Smooth muscle cell (in vitro differentiated cells): ENCODE data around the gene STXBP6. TPM values are rescaled to one million over a fixed set of nuclear protein-coding genes. Genes with fewer than 3 reads are reported as not detected.

Experiments used
- DNase-seq: peaks from one replicate; lab custom pipeline; 2025; ENCODE audit not compliant: unreplicated experiment; lab: John Stamatoyannopoulos, UW
- H2AFZ ChIP-seq: fragments of 200-600 bp; sonication (generic); 2 replicates; pipeline ENCODE4 v1.6.0; 2016; ENCODE audit warnings: antibody characterized with exemption, low read depth, mild to moderate bottlenecking
- H3F3A ChIP-seq: fragments of 200-600 bp; sonication (generic); 2 replicates; pipeline ENCODE4 v1.6.0; 2017; ENCODE audit warnings: antibody characterized with exemption, low read depth
- H3K27ac ChIP-seq: fragments of 200-600 bp; sonication (generic); 2 replicates; pipeline ENCODE4 v1.5.1; 2016; ENCODE audit warnings: low read depth, mild to moderate bottlenecking
- H3K27me3 ChIP-seq: fragments of 200-600 bp; sonication (generic); 2 replicates; pipeline ENCODE4 v1.6.1; 2016; ENCODE audit warnings: low read depth, mild to moderate bottlenecking
- H3K36me3 ChIP-seq: fragments of 200-600 bp; sonication (generic); 2 replicates; pipeline ENCODE4 v1.5.1; 2016; ENCODE audit warnings: low read depth
- H3K4me1 ChIP-seq: fragments of 200-600 bp; sonication (generic); 2 replicates; pipeline ENCODE4 v1.5.1; 2016; ENCODE audit warnings: low read depth
- H3K4me2 ChIP-seq: fragments of 200-600 bp; sonication (generic); 2 replicates; pipeline ENCODE4 v1.6.0; 2016; ENCODE audit warnings: mild to moderate bottlenecking
- H3K4me3 ChIP-seq: fragments of 200-600 bp; sonication (generic); 2 replicates; pipeline ENCODE4 v1.5.1; 2016; ENCODE audit warnings: mild to moderate bottlenecking
- H3K79me2 ChIP-seq: fragments of 200-600 bp; sonication (generic); 2 replicates; pipeline ENCODE4 v1.6.0; 2016; ENCODE audit warnings: low read depth, mild to moderate bottlenecking
- H3K9ac ChIP-seq: fragments of 200-600 bp; sonication (generic); 2 replicates; pipeline ENCODE4 v1.6.0; 2016; ENCODE audit warnings: low read depth
- H3K9me3 ChIP-seq: fragments of 200-600 bp; sonication (generic); replicated peaks from 2 replicates; pipeline ENCODE4 v1.5.1; 2016; ENCODE audit warnings: low read depth
- H4K20me1 ChIP-seq: fragments of 200-600 bp; sonication (generic); 2 replicates; pipeline ENCODE4 v1.6.0; 2016; ENCODE audit warnings: low read depth
- WGBS: methylation state at CpG from one replicate; pipeline ENCODE4 v1.1.7; 2016; ENCODE audit warnings: low lambda C conversion rate; 5-methylcytosine and 5-hydroxymethylcytosine counted together
- polyA plus RNA-seq: library from polyadenylated mRNA; unstranded; fragments of >200 nt; fragmentation: Nextera tagmentation; extraction: Ambion mirVana; gene quantifications from 2 replicates; pipeline ENCODE4 v1.2.1, GENCODE V29; 2016
- total RNA-seq: library from RNA; depleted of rRNA; stranded (reverse); fragments of >200 nt; gene quantifications from 2 replicates; pipeline ENCODE4 v1.2.3, GENCODE V29; 2014
- TF ChIP-seq, protein P1 (sequence below): fragments of 200-600 bp; sonication (generic); IDR thresholded peaks from 2 replicates; pipeline ENCODE4 v1.5.1; 2017; ENCODE audit warnings: borderline replicate concordance, mild to moderate bottlenecking, antibody characterized with exemption; ENCODE audit not compliant: insufficient read depth, poor library complexity, severe bottlenecking

The STXBP6 gene
- total and polyA plus RNA-seq, 2 experiments from 2014 or later = 144 to 170 TPM

DNA sequence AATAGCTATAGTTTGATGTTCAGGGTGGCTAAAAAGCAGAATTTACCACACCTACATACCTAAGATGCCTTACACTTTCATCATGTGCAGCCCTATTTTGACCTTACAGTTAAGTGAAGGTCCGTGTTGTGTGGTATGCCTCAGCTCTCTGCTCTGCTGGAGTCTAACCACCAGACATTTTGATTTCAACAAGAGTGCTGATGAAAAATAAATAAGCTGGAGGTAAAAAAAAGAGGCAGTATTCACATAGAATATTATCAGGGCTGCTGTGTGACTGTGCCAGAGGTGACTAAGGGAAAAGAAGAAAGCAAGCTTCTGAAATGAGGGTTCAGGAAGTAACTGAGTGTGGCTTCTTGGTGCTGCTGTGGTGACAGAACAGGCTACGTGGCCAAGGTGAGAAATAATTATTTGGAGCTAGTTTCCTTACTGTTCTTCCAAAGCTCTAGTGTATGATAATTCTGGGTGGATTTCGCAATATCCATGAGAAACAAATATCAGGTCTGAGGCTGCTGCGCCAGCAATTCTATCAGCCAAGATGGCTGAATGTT is 188.8 kb downstream of the STXBP6 start:
- TF ChIP-seq, protein P1, sequence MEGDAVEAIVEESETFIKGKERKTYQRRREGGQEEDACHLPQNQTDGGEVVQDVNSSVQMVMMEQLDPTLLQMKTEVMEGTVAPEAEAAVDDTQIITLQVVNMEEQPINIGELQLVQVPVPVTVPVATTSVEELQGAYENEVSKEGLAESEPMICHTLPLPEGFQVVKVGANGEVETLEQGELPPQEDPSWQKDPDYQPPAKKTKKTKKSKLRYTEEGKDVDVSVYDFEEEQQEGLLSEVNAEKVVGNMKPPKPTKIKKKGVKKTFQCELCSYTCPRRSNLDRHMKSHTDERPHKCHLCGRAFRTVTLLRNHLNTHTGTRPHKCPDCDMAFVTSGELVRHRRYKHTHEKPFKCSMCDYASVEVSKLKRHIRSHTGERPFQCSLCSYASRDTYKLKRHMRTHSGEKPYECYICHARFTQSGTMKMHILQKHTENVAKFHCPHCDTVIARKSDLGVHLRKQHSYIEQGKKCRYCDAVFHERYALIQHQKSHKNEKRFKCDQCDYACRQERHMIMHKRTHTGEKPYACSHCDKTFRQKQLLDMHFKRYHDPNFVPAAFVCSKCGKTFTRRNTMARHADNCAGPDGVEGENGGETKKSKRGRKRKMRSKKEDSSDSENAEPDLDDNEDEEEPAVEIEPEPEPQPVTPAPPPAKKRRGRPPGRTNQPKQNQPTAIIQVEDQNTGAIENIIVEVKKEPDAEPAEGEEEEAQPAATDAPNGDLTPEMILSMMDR = no peak
- H3K4me3 ChIP-seq = no peak overlapping the region
- no peaks in the 10 kb centered on the region for H3K27me3 ChIP-seq
- H3K4me1 ChIP-seq = no peaks in the 10 kb centered on the region
- WGBS = 74% methylated on average over 4 of the region's 4 CpGs
- DNase-seq = no peak
- H4K20me1 ChIP-seq = peaks cover 99% of the 10 kb centered on the region
- H3F3A ChIP-seq = no peaks in the 10 kb centered on the region
- no peak overlapping the region for H2AFZ ChIP-seq
- peaks cover 70% of the 10 kb centered on the region for H3K79me2 ChIP-seq
- no peaks in the 10 kb centered on the region for H3K9me3 ChIP-seq
- H3K4me2 ChIP-seq = peak overlapping the region; percentile 10
- no peak overlapping the region for H3K9ac ChIP-seq
- H3K27ac ChIP-seq = peak overlapping the region; percentile 40
- H3K36me3 ChIP-seq = no peaks in the 10 kb centered on the region

DNA sequence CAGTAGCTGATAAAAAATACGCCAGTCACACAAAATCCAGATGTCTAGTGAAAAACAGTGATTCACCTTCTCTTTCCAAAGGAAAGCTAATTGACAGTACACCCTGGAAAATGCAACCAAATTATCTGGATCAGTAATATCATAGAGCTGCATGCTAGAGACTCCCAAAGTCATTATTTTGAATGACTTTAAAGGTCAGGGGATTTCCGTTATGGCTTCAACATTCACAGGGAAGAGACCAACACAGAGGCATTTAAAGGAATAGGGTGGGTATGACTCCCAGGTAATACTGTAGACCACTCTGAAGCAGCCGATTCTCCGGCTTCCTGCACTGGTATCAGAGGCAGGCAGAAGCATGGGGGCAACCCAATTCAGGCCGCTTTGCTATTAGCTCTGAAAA is 190.4 kb downstream of the STXBP6 start:
- H4K20me1 ChIP-seq = peaks cover 100% of the 10 kb centered on the region
- H3K4me1 ChIP-seq = no peaks in the 10 kb centered on the region
- peaks cover 64% of the 10 kb centered on the region for H3K79me2 ChIP-seq
- H3K27ac ChIP-seq = no peak overlapping the region
- no peak overlapping the region for H3K4me3 ChIP-seq
- H3F3A ChIP-seq = peaks cover 3% of the 10 kb centered on the region
- H3K27me3 ChIP-seq = no peaks in the 10 kb centered on the region
- no peaks in the 10 kb centered on the region for H3K9me3 ChIP-seq
- TF ChIP-seq, protein P1 = no peak
- no peak overlapping the region for H3K4me2 ChIP-seq
- H3K9ac ChIP-seq = no peak overlapping the region
- H2AFZ ChIP-seq = no peak overlapping the region
- H3K36me3 ChIP-seq = peaks cover 8% of the 10 kb centered on the region
- WGBS = 73% methylated on average over 5 of the region's 5 CpGs
- no peak for DNase-seq

DNA sequence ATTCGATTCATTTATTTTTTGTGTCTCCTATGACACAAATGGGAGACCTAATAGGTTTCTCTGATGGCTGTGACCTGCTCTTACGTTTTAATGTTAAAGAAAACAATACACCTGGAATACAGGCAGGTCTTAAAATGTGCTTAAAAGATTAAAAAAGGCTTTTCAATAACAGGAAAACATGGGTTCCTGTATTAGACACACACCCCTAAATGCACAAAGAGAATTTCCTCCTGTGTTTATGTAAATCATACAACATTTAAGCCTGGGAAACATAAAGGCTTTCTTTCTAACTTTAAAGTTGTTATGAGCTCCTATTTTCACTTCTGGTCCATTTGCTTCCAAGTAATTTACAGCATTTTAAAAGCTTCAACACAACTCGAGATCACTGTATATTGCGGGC is 191.3 kb downstream of the STXBP6 start:
- TF ChIP-seq, protein P1 = no peak
- Histone ChIP-seq H3K27ac (no peak overlapping the region), H3F3A (peaks cover 3% of the 10 kb centered on the region), H3K4me2 (no peak overlapping the region), H3K9ac (no peak overlapping the region), H3K27me3 (no peaks in the 10 kb centered on the region), H4K20me1 (peaks cover 99% of the 10 kb centered on the region), H3K36me3 (peaks cover 14% of the 10 kb centered on the region), H3K4me3 (no peak overlapping the region), H3K4me1 (no peaks in the 10 kb centered on the region), H2AFZ (no peak overlapping the region), H3K9me3 (no peaks in the 10 kb centered on the region), H3K79me2 (peaks cover 61% of the 10 kb centered on the region)
- WGBS = 89% methylated on average over 4 of the region's 4 CpGs
- no peak for DNase-seq

DNA sequence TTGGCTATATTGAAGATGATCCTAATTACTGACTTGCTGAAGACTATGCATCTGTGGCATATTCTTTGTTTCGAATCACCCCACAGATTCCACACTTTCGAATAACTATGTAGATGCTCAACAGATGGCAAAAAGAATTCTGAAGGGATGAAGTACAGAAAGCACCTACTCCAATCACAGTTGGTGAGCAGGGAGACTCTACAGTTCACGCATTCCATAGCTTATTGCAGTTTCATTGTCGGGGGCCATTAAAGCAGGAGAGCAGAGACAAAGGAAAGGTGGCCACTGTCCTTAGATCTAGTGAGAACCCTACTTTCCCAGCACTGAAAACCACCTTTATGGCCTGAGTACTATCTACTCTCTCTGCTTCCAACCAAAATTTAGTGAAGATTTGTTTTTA is 191.9 kb downstream of the STXBP6 start:
- no peaks in the 10 kb centered on the region for H3K27me3 ChIP-seq
- no peak overlapping the region for H3K4me2 ChIP-seq
- no peak overlapping the region for H3K27ac ChIP-seq
- H4K20me1 ChIP-seq = peaks cover 98% of the 10 kb centered on the region
- no peak overlapping the region for H3K4me3 ChIP-seq
- no peak for DNase-seq
- H2AFZ ChIP-seq = no peak overlapping the region
- no peaks in the 10 kb centered on the region for H3K9me3 ChIP-seq
- H3F3A ChIP-seq = peaks cover 3% of the 10 kb centered on the region
- H3K4me1 ChIP-seq = no peaks in the 10 kb centered on the region
- peaks cover 14% of the 10 kb centered on the region for H3K36me3 ChIP-seq
- H3K9ac ChIP-seq = no peak overlapping the region
- TF ChIP-seq, protein P1 = no peak
- WGBS = 95% methylated on average over 4 of the region's 4 CpGs
- H3K79me2 ChIP-seq = peaks cover 57% of the 10 kb centered on the region
